PC-9 (cell line): ENCODE results near the gene LAP3.

Experiments
- CTCF ChIP-seq: fragments of 200-600 bp; sonication (generic); conservative IDR thresholded peaks from 2 replicates; pipeline ENCODE4 v1.6.1; 2017; ENCODE audit warnings: mixed run types, antibody characterized with exemption, mild to moderate bottlenecking, moderate library complexity
- EZH2 ChIP-seq: fragments of 200-600 bp; sonication (generic); IDR thresholded peaks from 2 replicates; pipeline ENCODE4 v1.8.0; 2017; ENCODE audit warnings: antibody characterized with exemption, low read depth

GRCh38 chr4:17565846-17566245 is 11.2 kb upstream of the LAP3 start:
- TF ChIP-seq CTCF, result no peak
- no peak for TF ChIP-seq EZH2
